D721Med (cell line): ENCODE measurements around the gene LRCOL1.

Source experiments
- DNase-seq: peaks from one replicate; pipeline ENCODE4 v3.0.0; 2011; ENCODE audit warnings: low spot score; ENCODE audit not compliant: insufficient read length
- FAIRE-seq: peaks from 2 replicates; lab custom pipeline; 2011; peaks lifted over from hg19 to GRCh38; lab: Jason Lieb, UNC
- CTCF ChIP-seq: IDR thresholded peaks from 2 replicates; pipeline ENCODE4 v1.5.1; 2012; ENCODE audit warnings: mild to moderate bottlenecking, control low read depth; ENCODE audit not compliant: insufficient read depth; ENCODE audit errors: missing control alignments

Gene LRCOL1

GRCh38 chr12:132625731-132626430 is 15.5 kb upstream of the LRCOL1 start:
- TF ChIP-seq CTCF, result no peak
- DNase-seq, result no peak
- FAIRE-seq, result no peak

GRCh38 chr12:132624910-132625630 is 14.7 kb upstream of the LRCOL1 start:
- FAIRE-seq (no peak), DNase-seq (no peak)
- TF ChIP-seq CTCF, result no peak

GRCh38 chr12:132624186-132624855 is 13.9 kb upstream of the LRCOL1 start:
- TF ChIP-seq CTCF, result no peak
- FAIRE-seq (no peak), DNase-seq (no peak)

- no peak for TF ChIP-seq CTCF
- FAIRE-seq, result no peak
Measured at GRCh38 chr12:132623072-132623869, 12.9 kb upstream of the LRCOL1 start.

GRCh38 chr12:132622437-132623071 is 12.2 kb upstream of the LRCOL1 start:
- DNase-seq (no peak), FAIRE-seq (no peak)
- no peak for TF ChIP-seq CTCF

More at GRCh38 chr12:132623072-132623869, 12.9 kb upstream of the LRCOL1 start:
- DNase-seq, result no peak

- DNase-seq (no peak), FAIRE-seq (no peak)
- no peak for TF ChIP-seq CTCF
Measured at GRCh38 chr12:132621657-132622435, 11.5 kb upstream of the LRCOL1 start.
